HG02973 (cell line): ENCODE measurements around the gene CD7.

Experiments
- ATAC-seq: cut with Tn5 transposase; IDR thresholded peaks from one replicate; pipeline ENCODE4 v1.9.1; 2021; ENCODE audit warnings: moderate library complexity; ENCODE audit not compliant: unreplicated experiment

CD7 gene

DNA sequence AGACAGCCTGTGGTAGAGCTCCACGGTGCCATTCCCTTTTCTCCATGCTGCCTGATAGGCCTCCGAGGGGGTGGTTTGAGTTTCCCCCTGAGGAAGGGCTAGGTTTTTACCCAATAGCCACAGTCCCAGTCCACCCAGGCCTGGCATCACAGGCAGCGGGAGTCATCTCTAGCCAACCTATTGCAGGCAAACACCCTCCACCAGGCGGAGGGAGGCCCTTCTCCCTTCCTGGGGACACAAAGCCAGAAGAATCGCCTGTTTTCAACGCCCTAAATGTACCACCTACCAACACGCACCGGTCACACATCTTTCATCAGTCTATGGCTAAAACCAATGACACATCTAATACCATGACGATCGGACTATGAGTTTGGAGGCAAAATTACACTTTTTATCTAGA is 51.3 kb downstream of the CD7 start:
- no peak for ATAC-seq
